CD4-positive, alpha-beta T cell treated with Interleukin-6 at 100 ng/mL for 8 hours (primary cell): ENCODE results near the gene KLK14.

ENCODE experiments used
- DNase-seq: peaks from one replicate; pipeline ENCODE4 v3.0.0-alpha.2; 2020; ENCODE audit warnings: mixed read lengths, low spot score

Gene KLK14

GRCh38 chr19:51082611-51083010, at the start of gene KLK14:
Gene KLK14 (minus strand): TSS chr19:51082887. CDS start chr19:51082614, 273 bp downstream.
- no peak for DNase-seq

- peak; percentile 67 for DNase-seq
These were observed 49.3 kb upstream of the KLK14 start for GRCh38 chr19:51131780-51132680.

- no peak for DNase-seq
These were observed 47.0 kb upstream of the KLK14 start for GRCh38 chr19:51129716-51130115.

GRCh38 chr19:51128227-51128626, 45.5 kb upstream of the KLK14 start:
- no peak for DNase-seq

DNA sequence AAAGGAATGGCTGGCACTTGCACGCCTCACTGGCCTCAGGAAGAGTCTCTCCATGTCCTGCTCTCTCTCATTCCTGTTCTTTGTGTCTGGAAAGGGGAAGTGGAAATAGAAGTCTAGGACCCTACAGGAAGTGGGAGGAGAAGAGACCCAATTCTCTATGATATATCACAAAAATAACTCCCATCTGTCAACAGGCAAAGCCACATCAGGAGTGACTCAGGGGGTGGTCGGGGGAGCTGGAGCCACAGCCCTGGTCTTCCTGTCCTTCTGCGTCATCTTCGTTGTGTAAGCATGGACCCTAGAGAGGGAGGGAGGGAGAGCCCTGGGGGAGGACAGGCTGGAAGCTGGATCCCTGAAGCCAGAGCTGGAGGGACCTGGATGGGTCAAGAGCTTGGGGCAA, 45.1 kb upstream of the KLK14 start:
- peak; percentile 21 for DNase-seq

DNA sequence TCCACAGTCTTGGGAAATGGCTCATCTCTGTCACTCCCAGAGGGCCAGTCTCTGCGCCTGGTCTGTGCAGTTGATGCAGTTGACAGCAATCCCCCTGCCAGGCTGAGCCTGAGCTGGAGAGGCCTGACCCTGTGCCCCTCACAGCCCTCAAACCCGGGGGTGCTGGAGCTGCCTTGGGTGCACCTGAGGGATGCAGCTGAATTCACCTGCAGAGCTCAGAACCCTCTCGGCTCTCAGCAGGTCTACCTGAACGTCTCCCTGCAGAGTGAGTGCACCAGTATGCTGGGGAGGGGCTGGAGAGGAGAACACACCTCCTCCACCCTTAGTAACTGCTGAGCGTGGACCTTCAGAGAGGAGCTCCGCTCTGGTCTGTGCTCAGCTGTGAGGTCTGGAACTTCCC, 44.3 kb upstream of the KLK14 start:
- no peak for DNase-seq

DNA sequence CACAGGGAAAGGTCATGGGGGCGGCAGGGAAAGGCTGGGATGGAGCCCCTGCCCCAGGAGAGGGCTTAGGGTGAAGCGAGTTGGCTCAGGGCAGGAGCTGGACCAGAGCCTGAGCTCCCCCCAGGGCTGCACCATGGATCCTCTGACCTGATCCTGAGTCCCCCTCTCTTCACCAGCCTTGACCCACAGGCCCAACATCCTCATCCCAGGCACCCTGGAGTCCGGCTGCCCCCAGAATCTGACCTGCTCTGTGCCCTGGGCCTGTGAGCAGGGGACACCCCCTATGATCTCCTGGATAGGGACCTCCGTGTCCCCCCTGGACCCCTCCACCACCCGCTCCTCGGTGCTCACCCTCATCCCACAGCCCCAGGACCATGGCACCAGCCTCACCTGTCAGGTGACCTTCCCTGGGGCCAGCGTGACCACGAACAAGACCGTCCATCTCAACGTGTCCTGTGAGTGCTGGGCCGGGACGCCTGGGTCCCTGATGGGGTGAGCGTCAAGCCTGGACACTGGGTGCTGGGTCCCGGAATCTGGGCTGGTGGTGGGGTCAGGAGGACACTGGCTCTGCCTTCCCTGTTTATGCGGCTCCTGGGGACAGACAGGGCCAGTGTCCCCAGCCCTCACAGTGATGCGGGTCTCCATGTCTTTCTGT, 42.9 kb upstream of the KLK14 start:
- no peak for DNase-seq

GRCh38 chr19:51124729-51125128, 42.0 kb upstream of the KLK14 start, which contains the start of gene SIGLEC9:
Gene SIGLEC9 (plus strand): TSS chr19:51124906. CDS start chr19:51124975, 69 bp downstream.
- no peak for DNase-seq

- DNase-seq: no peak
These were observed 41.5 kb upstream of the KLK14 start for GRCh38 chr19:51124216-51124615.

DNA sequence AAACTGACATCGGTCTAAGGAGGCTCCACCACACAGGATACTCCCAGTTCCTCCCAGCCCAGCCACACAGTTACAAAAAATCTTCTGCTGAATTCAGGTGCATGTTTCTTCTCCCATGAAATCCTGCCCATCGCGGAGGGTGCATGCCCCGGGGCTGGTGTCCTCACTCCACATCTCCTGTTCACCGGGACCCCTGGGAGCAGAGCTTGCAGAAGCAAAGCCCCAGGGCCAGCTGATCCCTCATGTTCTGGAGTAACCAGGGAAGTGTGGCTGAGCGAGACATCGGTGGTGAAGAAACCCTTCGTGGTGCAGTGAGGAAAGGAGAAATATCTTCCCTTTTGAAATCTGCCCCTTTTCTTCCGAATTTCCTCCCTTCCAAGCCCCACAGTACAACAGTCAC, 41.1 kb upstream of the KLK14 start:
- no peak for DNase-seq

GRCh38 chr19:51123381-51123800, 40.7 kb upstream of the KLK14 start:
- DNase-seq: peak; percentile 80

DNA sequence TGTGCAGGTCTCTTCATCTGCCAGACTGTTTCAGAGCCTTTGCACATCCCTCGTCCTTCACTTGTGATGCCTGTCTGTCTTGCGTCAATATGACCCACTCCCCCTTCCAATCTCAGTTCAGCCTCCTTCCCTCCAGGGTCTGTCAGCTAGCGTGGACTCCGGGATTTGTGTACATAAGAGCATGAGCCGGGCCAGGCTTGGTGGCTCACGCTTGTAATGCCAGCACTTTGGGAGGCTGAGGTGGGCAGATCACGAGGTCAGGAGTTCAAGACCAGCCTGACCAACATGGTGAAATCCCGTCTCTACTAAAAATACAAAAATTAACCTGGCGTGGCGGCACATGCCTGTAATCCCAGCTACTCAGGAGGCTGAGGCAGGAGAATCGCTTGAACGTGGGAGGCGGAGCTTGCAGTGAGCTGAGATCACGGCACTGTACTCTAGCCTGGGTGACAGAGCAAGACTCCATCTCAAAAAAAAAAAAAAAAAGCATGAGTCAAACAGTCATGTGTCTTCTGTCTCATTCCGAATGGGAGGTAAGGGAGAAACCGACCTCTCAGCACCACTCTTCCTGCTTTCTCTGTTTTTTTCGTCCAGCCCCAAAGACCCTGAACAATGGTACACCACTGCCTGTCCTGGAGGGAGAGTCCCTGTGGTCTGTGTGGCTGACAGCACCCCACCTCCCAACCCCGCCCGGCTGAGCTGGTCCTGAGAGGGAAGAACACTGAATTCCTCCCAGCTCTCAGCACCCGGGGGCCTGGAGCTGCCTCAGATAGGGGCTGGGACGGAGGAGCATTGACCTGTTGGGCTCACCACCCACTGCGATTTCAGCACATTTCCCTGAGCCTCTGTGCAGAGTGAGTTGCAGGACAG, 39.7 kb upstream of the KLK14 start:
- no peak for DNase-seq

GRCh38 chr19:51121257-51121656, 38.6 kb upstream of the KLK14 start:
- DNase-seq: no peak

DNA sequence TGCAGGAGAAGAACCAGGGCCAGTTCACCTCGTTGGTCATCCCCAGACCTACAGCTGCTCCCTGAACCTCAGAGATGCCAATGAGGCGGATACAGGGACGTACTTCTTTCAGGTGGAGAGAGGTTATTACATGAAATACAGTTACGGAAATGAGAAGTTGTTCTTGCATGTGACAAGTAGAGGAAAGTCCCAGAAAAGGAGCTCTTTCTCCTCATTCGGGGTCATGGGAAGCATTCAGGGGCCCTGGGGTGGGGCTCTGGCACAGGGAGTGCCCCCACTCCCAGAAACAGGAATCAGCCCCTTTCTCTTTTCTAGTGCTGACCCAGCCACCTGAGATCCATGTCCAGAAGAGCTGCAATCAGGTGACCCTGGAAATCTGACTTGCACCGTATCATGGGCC, 37.5 kb upstream of the KLK14 start:
- DNase-seq: no peak

DNA sequence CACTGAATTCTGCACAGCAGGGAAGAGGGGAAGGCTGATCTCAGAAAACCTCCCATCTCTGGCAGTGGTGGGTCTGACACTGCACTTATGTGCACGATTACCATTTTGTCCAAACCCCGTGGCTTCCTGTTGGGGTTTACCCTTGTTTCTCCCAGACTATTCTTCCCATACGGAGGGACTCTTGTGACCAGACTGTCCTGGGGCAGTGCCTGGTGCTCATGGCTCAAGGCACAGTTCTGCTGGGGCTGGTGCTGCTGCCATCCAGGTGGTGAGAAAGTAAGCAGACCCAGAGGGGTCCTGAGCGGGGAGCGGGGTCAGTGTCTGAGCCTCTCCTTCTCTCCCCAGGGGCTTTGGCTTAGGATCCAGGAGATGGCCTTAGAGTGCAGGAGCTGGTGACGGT, 36.9 kb upstream of the KLK14 start:
- DNase-seq: no peak

GRCh38 chr19:51119101-51119500, 36.4 kb upstream of the KLK14 start:
- no peak for DNase-seq

- DNase-seq: peak; percentile 43
These were observed 34.1 kb upstream of the KLK14 start for GRCh38 chr19:51116736-51117286.

DNA sequence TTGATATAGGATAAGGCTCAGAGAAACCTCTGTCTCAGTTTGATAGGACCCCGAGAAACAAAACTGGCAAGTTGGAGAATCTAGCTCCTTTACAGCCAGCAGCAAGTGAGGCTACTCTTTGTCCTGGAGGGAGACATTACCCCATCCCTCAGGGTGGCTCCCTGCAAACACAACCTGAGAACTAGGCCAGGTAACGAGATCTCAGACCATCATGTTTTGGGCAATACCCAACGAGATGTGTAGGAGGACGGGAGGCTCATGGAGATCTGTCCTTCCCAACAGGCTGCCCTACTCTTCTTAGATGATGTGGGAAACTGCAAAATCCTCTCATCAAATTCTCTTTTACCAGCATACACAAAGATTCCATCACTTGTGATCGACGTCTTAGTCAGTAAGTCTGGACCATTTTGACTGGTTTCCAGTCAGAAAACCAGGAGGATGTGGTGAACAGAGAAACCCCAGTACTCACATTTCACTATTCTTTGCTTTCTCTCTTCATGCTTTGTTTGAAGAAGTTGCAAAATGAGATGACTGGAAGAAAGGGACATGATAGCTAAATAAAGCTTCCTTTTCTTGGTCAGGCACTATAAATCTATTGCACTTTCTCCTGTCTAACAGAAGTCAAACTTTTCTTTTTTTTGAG, 31.5 kb upstream of the KLK14 start:
- DNase-seq: peak; percentile 42

DNA sequence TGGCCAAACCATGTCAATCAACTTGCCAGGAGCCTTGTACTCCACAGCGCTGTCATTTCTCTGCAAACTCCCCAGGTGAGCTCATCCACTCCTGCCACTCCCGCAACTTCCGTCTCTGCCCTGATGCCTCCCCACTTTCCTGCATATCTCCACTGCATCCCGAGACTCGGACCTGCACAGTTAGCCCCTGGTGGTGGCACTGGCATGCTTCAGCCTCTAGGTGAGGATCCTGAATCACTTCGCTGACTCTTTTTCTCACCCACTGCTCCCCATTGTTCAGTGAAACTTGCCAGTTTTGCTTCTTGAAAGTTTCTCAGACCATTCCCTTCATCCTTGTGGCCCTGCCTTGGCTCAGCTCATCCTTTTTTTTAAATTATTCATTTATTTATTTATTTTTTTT, 28.9 kb upstream of the KLK14 start:
- no peak for DNase-seq

DNA sequence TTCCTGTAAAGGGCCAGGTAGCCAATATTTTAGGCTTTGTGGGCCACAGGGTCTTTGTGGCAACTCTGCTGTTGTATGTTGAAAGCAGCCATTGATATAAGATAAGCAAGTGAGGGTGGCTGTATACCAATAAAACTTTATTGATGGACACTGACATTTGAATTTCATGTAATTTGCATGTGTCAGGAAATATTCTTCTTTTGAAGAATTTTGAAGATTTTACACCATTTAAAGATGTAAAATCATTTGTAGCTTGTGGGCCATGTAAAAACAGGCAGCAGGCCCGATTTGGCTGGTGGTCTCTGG, 27.9 kb upstream of the KLK14 start:
- no peak for DNase-seq

DNA sequence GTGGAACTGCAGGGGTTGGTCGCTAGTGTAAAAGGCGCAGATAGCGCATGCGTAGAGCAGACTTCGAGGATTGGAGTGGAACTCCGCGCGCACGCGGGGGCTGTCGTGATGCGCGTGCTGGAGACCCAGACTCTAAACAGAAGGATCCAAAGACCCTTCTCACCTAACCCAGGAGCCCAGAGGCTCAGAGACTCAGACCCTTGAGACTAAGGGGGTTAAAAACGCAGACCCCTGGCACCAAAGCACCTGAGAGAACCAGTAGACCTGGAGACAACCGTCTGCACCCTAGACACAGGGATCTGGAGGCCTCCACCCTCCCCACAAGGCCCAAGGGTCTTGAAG, 26.1 kb upstream of the KLK14 start:
- no peak for DNase-seq
